Bone marrow (tissue), 2 donors: ENCODE data around the gene CD59.
"Not testable (repeated sequence)": the region's sequence is repeated elsewhere in the genome, so short reads cannot be mapped to it uniquely, and the experiment has no call there.

Experiments used
- DNase-seq, 2 donors: peaks; one replicate each; lab custom pipeline; 2025; lab: John Stamatoyannopoulos, UW

Gene CD59

GRCh38 chr11:33713151-33713855, 22.9 kb downstream of the CD59 start:
- no peak for DNase-seq

GRCh38 chr11:33712436-33712835, 23.8 kb downstream of the CD59 start:
- no peak for DNase-seq

GRCh38 chr11:33709466-33709865, 26.8 kb downstream of the CD59 start:
- no peak for DNase-seq

GRCh38 chr11:33708985-33709384, 27.2 kb downstream of the CD59 start:
- DNase-seq = no peak

GRCh38 chr11:33707831-33708230, 28.4 kb downstream of the CD59 start:
- DNase-seq = not testable (repeated sequence)

GRCh38 chr11:33706966-33707365, 29.3 kb downstream of the CD59 start:
- no peak for DNase-seq

- DNase-seq = no peak
These were observed 29.7 kb downstream of the CD59 start for GRCh38 chr11:33706546-33706945.

GRCh38 chr11:33704240-33705002, 31.8 kb downstream of the CD59 start:
- no peak for DNase-seq

- DNase-seq = no peak
These were observed 32.4 kb downstream of the CD59 start for GRCh38 chr11:33703788-33704187.

GRCh38 chr11:33703234-33703633, 33.0 kb downstream of the CD59 start:
- DNase-seq = no peak

GRCh38 chr11:33701302-33702230, 34.7 kb downstream of the CD59 start:
- DNase-seq = no peak

- peak; percentile 79 to 87 for DNase-seq
These were observed 35.5 kb downstream of the CD59 start, which contains the start of gene C11orf91 for GRCh38 chr11:33700502-33701271. C11orf91 (minus strand) TSS chr11:33700826; CDS start chr11:33700740, 86 bp downstream.

GRCh38 chr11:33700063-33700501, 36.1 kb downstream of the CD59 start:
- DNase-seq = no peak

GRCh38 chr11:33699515-33700062, 36.6 kb downstream of the CD59 start:
- no peak for DNase-seq

GRCh38 chr11:33698921-33699320, 37.3 kb downstream of the CD59 start:
- no peak for DNase-seq

GRCh38 chr11:33697997-33698396, 38.2 kb downstream of the CD59 start:
- DNase-seq = no peak

- no peak for DNase-seq
These were observed 39.1 kb downstream of the CD59 start for GRCh38 chr11:33696931-33697638.

GRCh38 chr11:33696411-33696810, 39.8 kb downstream of the CD59 start:
- no peak for DNase-seq

- no peak for DNase-seq
These were observed 41.1 kb downstream of the CD59 start for GRCh38 chr11:33695051-33695566.

- no peak for DNase-seq
These were observed 41.7 kb downstream of the CD59 start for GRCh38 chr11:33694346-33695050.
